HG03520 (cell line): ENCODE measurements around the gene PTRHD1.

Experiments
- ATAC-seq: cut with Tn5 transposase; IDR thresholded peaks from one replicate; pipeline ENCODE4 v1.9.1; 2021; ENCODE audit warnings: mild to moderate bottlenecking, moderate library complexity; ENCODE audit not compliant: unreplicated experiment

PTRHD1 gene

DNA sequence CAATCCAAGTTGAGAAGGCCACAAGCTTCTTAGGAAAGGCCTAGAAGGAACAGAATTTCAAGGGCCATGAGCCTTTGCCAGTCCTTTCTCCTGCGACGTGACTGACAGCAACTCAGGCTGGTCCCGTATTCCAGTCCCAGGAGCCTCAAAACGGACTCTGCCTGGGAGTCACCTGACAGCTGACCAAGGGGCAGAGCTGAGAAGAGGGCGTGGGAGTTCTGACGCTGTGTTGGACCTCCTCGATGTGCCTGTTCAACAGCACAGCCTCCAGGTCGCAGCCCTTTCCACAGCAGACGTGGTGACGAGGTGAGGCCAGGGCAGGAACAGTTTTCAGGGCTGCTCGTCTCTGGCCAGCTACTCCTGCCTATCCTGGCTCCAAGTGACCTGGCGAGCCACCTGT lies 37.6 kb upstream of the PTRHD1 start:
- ATAC-seq, result no peak

GRCh38 chr2:24830351-24830750 lies 37.2 kb upstream of the PTRHD1 start:
- ATAC-seq, result no peak

GRCh38 chr2:24828238-24828996 lies 35.2 kb upstream of the PTRHD1 start:
- no peak for ATAC-seq

DNA sequence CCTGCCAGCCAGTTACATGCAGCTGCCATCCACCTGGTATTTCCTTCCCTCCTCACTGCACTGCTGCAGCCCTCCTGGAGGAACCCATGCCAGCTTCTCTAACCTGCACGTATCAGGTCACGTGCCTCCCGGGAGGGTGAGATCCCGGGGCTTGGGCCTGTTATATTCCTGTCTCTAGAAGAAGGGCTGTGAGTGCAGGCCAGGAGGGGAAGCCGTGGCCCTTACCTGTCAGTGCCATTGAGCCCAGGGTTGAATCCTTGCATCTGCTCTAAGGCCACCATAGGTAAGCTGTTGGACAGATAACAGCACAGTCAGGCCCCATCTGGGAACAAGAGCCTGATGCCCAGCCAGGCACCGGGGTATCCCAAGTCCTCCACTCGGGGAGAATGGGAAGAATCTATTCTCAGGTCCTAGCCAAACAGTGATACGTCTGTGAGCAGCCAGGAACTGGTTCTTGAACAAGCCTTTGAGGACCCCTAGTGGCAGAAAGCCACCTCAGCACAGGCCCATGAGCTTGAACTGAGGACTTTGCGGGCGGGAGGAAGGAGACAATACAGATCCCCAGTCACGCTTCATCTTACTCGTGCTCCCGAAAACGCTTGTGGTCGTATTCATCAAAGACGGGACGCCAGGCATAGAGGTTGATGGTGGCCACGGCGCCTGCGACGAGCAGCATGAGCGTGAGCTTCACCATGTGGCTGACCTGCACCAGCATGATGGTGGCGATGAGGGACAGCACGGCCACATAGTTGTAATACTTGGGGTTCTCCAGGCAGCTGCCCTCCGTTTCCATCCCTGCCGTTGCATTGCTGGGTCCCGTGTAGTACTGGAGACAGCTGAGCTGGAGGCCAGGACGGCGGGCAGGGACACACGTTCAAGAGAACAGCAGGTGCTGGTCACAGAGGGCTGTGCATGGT lies 34.4 kb upstream of the PTRHD1 start:
- ATAC-seq, result peak; percentile 89

GRCh38 chr2:24826773-24827145 lies 33.6 kb upstream of the PTRHD1 start:
- no peak for ATAC-seq

- no peak for ATAC-seq
Observed at GRCh38 chr2:24825883-24826772, 32.9 kb upstream of the PTRHD1 start.

DNA sequence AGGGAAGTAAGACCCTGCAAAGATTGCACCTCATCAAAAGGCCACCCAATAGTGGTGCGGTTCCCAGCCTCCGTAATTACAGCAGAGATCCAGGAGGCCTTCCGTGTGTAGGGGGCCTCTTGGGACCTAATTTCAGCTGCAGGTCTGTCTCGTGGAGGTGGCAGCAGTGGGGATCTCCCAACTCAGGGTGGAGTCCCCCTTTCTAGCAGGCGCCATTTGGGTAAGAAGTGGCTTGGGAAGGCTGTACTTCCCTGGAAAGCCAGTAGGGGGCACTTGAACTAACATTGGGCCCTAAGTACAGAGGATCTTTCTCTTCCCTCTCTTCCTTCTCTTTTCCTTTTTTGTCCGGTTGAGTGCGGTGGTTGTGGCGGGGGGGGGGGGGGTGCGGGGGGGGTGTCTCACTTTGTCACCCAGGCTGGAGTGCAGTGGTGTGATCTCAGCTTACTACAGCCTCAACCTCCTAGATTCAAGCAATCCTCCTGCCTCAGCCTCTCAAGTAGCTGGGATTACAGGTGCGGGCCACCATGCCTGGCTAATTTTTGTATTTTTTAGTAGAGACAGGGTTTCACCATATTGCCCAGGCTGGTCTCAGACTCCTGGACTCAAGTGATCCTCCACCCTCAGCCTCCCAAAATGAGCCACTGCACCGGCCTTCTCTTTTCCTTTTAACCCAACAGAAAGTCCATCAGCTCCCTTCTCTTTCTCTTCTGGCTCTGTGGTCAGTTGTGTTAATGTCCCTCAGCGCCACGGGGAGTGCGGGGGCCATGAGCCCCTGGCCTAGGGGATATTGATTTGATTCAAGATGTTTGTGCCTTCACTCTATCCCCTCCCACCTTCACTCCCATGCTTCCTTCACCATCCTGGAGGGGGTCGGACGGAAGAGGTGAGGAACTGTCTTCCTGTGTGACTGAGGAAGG lies 32.0 kb upstream of the PTRHD1 start:
- no peak for ATAC-seq

DNA sequence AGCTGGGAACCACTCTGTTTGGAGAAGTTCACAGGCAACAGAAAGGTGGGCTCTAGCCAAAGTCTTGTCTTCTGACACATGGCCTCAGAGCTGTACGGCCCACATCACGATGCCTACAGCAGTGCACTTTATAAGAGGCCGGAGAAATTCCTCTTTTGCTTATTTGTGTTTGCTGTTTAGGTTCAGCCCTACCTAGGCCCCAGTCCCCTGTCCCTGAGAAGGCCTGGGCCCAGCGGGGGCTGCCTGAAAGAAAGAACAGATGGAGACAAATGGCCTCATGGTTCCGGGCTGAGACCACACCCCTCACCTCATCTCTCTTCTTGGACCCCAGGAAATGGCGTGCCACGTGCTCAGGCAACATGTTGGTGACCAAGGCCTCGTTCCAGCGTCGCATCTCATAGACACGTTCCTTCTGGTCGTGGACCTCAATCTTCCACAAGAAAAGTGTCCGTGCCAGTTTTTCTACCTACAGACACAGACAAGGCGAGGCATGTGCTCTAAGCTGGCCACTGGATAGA lies 30.9 kb upstream of the PTRHD1 start:
- no peak for ATAC-seq

DNA sequence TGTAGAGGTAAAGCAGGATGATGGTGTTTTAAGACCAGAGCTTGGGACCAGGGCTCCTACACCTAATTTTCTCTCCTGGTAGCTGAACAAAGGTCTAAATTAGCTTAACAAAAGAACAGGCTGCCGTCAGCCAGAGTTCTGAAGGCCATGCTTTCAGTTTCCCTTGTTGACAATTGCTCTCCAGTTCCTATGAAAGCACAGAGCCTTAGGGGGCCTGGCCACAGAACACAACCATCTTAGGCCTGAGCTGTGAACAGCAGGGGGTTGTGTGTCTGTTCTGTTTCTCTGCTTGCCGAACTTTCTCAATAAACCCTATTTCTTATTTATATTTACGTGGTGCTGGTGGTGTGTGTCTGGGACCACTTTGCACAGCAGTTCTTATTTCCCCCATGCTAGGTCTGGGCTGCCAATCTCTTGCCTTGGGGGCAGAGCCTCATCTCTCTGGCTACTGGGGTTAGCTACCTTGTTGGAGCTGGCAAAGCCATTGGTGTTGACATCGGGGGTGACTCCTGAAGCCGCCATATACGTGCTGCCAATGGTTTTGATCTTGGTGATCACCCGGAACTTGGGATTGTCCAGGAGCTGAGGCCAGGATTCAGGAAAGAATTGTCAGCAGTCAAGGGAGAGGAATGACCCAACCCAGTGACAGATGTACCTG lies 29.0 kb upstream of the PTRHD1 start:
- ATAC-seq, result no peak

DNA sequence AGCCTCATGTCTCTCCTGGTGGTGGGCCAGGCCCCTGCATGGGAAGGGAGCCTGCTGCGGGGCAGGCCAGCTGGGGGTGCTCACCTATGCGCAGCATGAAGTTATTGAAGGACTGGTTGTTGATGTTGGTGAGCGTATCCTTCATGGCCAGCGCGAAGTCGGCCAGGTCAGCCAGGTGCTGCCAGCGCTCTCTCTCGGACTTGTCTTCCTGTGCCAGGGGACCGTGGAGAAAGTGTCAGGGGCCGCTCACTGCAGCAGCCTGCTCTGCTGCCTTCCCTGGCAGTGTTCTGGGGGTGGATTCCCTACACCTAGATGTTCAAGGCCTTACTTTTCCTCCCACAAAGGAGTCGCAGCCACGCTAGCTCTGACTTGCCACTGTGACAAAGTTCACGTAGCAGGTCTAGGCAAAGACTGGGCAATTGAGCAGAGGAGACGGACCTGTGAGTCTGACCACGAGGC lies 28.3 kb upstream of the PTRHD1 start:
- ATAC-seq, result no peak

GRCh38 chr2:24820598-24821432 lies 27.6 kb upstream of the PTRHD1 start:
- ATAC-seq, result no peak

- ATAC-seq, result no peak
Observed at GRCh38 chr2:24820175-24820513, 27.0 kb upstream of the PTRHD1 start.

DNA sequence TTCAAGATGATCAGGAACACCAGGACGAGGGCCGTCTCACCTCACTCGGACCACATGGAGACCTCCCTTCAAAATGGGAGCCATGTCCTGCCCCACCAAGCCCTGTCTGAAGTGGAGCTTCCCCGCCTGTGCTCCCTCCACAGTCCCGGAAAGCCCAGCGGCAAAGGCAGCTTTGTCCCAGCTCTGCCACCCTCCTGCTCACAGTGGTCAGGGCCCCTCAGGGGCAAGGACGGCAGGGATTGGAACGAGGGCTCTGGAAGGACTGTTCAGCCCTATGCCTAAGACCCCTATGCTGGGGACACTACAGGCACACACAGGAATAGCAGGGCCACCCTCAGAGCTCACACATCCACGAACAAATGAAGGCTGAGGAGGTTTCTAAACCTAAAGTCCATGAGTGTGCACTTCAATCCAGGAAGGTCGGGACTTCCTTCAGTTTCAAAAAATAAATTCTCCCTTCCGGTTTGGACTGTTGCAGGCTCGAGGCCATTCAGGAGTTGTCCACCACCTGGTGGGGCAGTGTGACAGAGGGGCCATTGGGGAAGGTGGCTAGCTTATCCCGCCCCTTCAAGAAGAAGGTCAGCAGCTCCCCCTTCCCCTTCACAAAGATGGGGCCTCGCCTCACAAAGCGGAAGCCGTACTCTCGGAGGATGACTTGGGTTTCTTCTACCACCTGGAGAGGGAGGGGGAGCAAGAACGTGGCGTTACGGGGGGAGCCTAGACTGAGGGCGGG lies 26.4 kb upstream of the PTRHD1 start:
- ATAC-seq, result no peak

DNA sequence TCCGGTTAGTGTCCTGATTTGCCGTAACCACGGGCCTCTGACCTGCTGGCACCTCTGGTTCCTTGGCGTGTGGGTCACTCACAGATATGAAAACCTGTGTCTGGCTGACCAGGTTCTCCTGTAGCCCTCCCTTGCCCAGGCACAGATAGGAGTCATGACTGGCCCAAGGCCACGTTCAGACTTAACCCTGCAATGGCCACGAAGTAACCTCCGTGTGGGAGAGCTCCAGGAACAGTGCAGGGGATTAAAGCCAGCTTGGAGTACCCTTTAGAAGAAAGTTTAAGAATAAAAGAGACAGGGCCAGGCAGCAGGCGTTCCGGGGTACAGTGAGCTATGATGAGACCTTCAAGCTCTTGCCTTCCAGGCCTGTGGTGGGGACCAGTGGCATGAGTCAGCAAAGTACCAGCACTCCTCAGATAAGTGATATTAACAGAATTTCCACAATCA lies 25.6 kb upstream of the PTRHD1 start:
- no peak for ATAC-seq

- ATAC-seq, result no peak
Observed at GRCh38 chr2:24816884-24817283, 23.7 kb upstream of the PTRHD1 start.

- no peak for ATAC-seq
Observed at GRCh38 chr2:24816404-24816803, 23.2 kb upstream of the PTRHD1 start.

GRCh38 chr2:24815171-24815570 lies 22.0 kb upstream of the PTRHD1 start:
- no peak for ATAC-seq

DNA sequence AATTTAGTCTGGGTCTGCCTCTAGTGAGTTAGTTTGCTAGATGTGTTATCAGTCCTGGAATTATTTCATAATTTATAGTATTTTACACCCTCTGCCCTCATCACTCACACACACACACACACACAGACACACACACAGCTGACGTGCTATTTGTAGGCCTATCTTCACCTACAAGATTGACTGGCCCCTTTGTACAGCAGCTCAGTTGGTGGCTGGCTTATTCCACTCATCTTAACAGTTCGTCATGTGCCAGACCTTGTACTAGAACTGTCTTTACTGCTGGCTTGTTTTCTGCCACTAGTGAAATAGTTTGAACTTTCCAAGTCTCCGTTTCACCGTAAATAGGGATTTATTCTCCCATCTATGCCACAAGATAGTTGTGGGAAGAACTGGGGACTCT lies 21.3 kb upstream of the PTRHD1 start:
- no peak for ATAC-seq
